Adipose tissue (tissue), 3 donors: Measurements from ENCODE around the gene APOL5. TPM values are rescaled to one million over a fixed set of nuclear protein-coding genes. Genes with fewer than 3 reads are reported as not detected.

Experiments
- H3K27ac ChIP-seq: one replicate; pipeline ENCODE4 v1.5.1; 2013; ENCODE audit warnings: low read depth, low read length
- WGBS, 3 donors: extraction: QIAGEN DNeasy Blood & Tissue Kit; methylation state at CpG; one replicate each; pipeline ENCODE4 v1.1.7; 2013; 5-methylcytosine and 5-hydroxymethylcytosine counted together
- polyA plus RNA-seq, 3 donors: library from polyadenylated mRNA; stranded (reverse); fragments of 200-250 nt; gene quantifications; one replicate each; pipeline ENCODE4 v1.2.3, GENCODE V29; 2013
- donor health status: healthy with polysubstance abuse.
- donor health status: Bipolar disorder and iron deficiency.
- donor health status: healthy.

The APOL5 gene
- polyA plus RNA-seq, 3 donors: 0.04 TPM; not detected in 2

DNA sequence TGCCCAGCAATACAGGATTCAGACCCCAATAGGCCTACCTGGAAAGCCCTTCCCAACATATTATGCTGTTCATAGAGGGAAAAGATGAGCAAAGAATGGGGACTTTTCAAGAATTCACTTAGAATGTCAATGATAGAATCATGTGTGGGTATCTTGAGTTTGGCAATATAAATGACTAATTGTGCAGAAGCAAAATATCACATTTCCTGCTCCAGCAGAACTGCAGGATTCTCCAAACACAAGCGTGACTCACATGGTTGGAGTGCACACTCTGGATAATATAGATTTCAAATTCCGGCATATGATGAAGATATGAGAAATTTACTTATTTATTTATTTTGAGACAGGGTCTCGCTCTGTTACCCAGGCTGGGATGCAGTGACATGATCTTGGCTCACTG lies 12.5 kb upstream of the APOL5 start:
- H3K27ac ChIP-seq: no peak overlapping the region
- WGBS, 3 donors: 91 to 98% (median 94%) methylated on average over 3 of the region's 3 CpGs

DNA sequence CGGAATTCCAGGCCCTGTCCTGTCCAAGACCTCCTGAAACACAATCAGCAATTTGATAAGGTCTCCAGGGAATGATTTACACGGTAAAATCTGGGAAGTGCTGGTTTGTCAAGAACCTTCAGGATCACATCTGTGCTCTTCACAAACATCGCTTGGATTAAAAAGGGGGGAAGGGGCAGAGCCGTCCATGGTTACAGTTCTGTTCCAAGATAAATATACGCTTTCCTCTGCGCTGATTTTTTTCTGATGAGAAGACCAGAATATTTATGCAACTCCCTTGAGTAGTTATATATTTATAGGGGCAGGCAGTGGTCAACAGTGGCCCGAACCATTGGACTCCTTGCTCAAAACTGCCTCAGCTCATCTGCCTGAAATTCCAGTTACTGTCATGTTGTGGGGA lies 9.2 kb upstream of the APOL5 start:
- WGBS, 3 donors: 55 to 68% (median 65%) methylated on average over 7 of the region's 7 CpGs
- no peak overlapping the region for H3K27ac ChIP-seq

DNA sequence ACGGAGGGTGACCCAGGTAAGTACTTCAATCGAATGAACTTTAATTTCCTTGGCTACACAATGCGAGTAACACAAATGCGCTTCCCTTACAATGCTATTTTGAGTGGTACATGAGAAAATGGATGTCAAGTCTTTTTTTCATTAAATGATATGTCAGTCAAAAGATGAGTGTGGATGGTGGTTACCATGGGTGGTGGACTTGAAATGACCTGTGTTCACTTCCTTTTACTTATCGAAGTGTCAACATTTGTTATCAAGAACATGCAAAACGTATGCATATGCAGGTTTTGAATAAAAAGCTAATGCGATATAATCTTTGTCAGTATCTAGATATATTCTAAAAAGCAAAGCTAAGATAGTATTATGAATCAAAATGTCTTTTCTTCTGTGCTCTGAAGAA lies 8.8 kb upstream of the APOL5 start:
- no peak overlapping the region for H3K27ac ChIP-seq
- 71 to 83% (median 80%) methylated on average over 7 of the region's 7 CpGs for WGBS, 3 donors

DNA sequence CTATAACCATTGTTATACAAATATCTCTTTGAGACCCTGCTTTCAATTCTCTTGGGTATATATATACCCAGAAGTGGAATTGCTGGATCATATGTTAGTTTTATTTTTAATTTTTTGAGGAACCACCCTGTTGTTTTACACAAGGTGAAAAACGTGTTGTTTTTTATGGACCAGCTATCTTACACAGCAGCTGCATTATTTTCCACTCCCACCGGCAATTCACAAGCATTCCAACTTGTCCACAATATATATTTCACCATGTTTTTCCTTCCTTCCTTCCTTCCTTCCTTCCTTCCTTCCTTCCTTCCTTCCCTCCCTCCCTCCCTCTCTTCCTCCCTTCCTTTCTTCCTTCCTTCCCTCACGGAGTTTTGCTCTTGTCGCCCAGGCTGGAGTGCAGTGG lies 6.3 kb upstream of the APOL5 start:
- 72 to 90% (median 81%) methylated on average over 4 of the region's 4 CpGs for WGBS, 3 donors
- no peak overlapping the region for H3K27ac ChIP-seq

- H3K27ac ChIP-seq: no peak overlapping the region
- WGBS, 3 donors: 89 to 95% (median 91%) methylated on average over 2 of the region's 2 CpGs
Measured at GRCh38 chr22:35712672-35713071, 5.0 kb upstream of the APOL5 start.

GRCh38 chr22:35719212-35719875 lies 1.7 kb downstream of the APOL5 start:
- H3K27ac ChIP-seq: no peak overlapping the region
- WGBS, 3 donors: 80 to 84% (median 82%) methylated on average over 15 of the region's 15 CpGs

GRCh38 chr22:35721960-35722359 lies 4.3 kb downstream of the APOL5 start:
- no peak overlapping the region for H3K27ac ChIP-seq
- WGBS, 3 donors: 53 to 81% (median 77%) methylated on average over 4 of the region's 4 CpGs

GRCh38 chr22:35725521-35725920 lies 7.8 kb downstream of the APOL5 start:
- 89 to 92% (median 90%) methylated on average over 11 of the region's 11 CpGs for WGBS, 3 donors
- H3K27ac ChIP-seq: no peak overlapping the region

DNA sequence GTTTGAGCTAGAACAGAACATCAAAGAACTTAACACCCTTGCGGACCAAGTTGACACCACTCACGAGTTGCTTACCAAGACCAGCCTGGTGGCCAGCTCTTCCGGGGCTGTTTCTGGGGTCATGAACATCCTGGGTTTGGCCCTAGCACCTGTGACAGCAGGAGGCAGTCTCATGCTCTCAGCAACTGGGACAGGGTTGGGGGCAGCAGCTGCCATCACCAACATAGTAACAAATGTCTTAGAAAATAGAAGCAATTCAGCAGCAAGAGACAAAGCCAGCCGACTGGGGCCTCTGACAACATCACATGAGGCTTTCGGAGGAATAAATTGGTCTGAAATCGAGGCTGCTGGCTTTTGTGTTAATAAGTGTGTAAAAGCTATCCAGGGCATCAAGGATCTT lies 8.7 kb downstream of the APOL5 start:
- 88% methylated on average over 6 of the region's 6 CpGs for WGBS, 3 donors
- no peak overlapping the region for H3K27ac ChIP-seq

DNA sequence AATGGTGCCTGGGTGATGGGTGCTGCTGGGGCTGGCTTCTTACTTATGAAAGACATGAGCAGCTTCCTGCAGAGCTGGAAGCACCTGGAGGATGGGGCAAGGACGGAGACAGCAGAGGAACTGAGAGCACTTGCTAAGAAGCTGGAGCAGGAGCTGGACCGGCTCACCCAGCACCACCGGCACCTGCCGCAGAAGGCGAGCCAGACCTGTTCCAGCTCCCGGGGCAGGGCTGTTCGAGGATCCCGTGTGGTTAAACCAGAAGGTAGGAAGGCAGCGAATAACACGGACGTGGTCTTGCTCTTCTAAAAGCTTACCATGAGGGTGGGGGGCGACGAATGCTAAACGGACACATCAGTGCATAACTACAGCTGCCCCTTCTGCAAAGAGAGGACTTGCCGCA lies 9.3 kb downstream of the APOL5 start:
- WGBS, 3 donors: 78 to 89% (median 84%) methylated on average over 15 of the region's 15 CpGs
- no peak overlapping the region for H3K27ac ChIP-seq

DNA sequence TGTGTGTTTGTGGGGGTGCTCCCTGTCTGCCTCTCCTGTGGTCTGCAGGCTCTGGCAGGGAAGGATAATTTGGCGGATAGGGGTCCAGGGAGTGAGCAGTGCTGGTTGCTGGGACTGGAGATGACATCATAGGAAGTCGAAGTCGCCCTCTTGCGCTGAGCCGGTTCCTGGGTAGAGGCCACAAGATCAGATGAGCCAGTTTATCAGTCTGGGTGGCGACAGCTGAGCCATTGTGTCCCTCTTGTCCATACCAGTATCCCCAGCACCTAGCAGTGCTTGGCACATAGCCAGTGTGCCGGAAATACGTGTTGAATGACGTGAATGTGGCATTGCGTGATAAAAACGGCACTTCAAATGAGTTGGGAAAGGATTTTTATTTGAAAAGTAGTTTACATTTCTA lies 9.8 kb downstream of the APOL5 start:
- 78 to 83% (median 80%) methylated on average over 11 of the region's 11 CpGs for WGBS, 3 donors
- H3K27ac ChIP-seq: no peak overlapping the region

GRCh38 chr22:35728639-35729308 lies 11.1 kb downstream of the APOL5 start:
- WGBS, 3 donors: 69 to 86% (median 85%) methylated on average over 12 of the region's 12 CpGs
- no peak overlapping the region for H3K27ac ChIP-seq

DNA sequence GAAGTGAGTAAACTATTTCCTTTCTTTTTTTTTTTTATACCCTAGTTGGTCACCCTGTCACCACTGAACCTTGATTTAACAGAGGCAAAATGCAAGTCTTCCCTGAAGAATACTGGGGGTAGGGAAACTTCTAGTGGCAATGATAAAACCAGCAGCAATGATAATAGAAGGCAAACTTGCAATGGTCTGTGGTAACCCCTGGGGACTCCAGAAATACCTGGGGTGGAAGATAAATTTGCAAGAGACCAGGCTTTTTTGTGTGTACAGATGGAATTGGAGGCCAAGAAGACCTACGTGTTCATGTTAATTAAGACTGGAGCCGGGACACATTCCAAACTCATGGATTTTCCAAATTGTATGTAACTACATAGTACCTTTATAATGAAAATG lies 11.6 kb downstream of the APOL5 start:
- WGBS, 3 donors: 94 to 96% (median 94%) methylated on average over 2 of the region's 2 CpGs
- no peak overlapping the region for H3K27ac ChIP-seq

DNA sequence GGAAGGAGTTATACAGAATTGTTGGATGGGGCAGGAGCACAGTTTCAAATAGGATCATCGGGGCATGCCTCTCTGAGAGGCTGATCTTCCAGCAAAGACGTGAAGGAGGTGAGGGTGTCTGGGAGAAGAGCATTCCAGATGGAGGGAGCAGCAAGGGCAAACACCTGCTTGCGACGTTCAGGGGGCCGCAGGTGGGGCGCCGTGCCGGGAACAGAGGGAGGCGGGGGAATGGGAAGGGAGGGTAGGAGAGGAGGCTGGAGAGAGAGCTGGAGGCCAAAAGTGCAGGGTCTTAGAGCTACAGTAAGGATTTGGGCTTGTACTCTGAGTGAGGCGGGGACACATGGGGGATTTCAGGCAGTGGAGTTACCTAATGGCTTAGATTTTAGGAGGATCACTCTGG lies 13.6 kb downstream of the APOL5 start:
- H3K27ac ChIP-seq: no peak overlapping the region
- WGBS, 3 donors: 80 to 88% (median 82%) methylated on average over 10 of the region's 10 CpGs

DNA sequence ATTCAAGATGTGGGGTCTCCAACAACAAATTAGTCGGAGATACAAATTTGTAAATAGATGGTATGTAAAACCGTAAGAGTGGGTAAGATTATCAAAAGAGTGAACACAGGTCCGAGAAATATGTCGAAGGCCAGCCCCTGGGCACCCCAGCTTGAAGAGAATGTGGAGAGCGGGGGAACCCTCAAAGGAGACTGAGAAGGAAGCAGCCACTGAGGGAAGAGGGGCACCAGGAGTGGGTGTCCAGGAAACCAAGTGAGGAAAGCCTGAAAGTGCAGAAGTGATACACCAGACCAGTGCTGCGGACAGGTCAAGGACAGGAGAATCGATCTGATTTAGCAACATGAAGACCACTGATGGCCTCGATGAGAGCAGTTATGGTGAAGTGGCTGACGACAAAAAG lies 14.4 kb downstream of the APOL5 start:
- WGBS, 3 donors: 95 to 98% (median 96%) methylated on average over 9 of the region's 9 CpGs

DNA sequence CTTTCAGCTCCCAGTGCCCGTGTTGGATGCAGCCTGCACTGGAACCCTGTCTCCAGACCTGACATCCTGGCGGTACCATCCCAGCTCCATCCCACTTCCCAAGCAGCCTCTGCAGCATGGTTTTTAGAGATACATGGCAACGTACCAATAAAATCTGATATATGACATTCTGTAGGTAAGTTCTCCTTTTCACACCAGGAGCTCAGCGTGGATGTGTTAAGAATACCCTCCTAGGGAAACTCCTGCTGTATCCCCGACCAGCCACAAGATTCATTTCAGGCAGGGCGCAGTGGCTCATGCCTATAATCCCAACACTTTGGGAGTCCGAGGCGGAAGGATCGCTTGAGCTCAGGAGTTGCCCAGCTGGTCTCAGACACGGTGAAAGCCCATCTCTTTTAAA lies 15.4 kb downstream of the APOL5 start:
- 90 to 92% (median 91%) methylated on average over 10 of the region's 10 CpGs for WGBS, 3 donors
- H3K27ac ChIP-seq: no peak overlapping the region

More for the DNA sequence above, 14.4 kb downstream of the APOL5 start:
- no peak overlapping the region for H3K27ac ChIP-seq

DNA sequence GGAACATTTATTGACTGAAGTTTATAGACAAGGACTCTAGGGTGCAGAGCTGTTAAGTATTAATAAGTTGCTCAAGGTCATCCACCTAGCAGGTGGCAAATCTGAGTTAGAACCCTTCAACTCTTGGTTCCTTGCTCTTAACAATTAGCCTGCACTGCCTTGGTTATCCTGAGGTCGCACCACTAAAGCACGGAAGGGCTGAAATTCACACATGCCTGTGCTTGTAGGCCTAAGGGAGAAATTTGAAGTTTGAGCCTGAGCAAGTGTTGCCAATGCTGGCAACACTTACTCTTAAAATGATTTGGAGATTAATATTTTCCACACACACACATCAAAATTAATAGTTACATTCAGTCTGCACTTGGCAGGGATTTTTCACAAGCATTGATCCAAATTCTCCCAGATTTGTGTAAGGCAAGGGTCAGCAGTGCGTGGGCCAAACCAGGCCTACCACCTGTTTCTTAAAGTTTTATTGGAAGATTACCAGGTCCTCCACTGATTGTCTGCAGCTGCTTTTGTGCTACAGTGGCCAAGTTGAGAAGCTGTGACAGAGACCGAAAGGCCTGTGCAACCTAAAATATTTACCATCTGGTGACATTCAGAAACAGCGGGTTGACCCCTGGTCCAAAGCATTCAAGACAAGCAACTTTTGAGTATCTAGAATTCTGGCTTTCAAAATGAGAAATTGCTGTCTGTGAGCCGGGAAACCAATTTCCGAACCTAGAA lies 16.3 kb downstream of the APOL5 start:
- H3K27ac ChIP-seq: no peak overlapping the region
- WGBS, 3 donors: 28 to 73% (median 63%) methylated on average over 7 of the region's 7 CpGs

- H3K27ac ChIP-seq: no peak overlapping the region
- WGBS, 3 donors: 77 to 83% (median 81%) methylated on average over 7 of the region's 7 CpGs
Measured at GRCh38 chr22:35734517-35734827, 16.8 kb downstream of the APOL5 start.

DNA sequence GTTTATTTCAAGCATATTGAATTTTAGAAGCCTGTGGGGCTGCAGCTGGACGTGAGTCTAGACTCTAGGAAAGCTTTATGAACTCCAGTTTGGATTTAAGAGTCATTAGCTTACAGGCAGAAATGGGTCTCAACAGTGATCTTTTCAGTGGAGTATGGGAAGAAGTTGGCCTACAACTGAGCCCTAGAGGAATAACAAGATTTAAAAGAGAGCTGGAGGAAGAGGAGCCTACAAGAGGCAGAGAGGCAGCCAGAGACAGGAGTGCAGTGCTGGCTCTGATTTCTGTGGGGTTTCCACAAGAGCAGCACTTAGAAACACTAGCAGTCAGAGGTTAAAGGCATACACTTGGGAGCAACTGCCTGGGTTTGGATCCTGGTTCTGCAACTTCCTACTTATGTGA lies 17.9 kb downstream of the APOL5 start:
- 56 to 93% (median 69%) methylated on average over 1 of the region's 1 CpG for WGBS, 3 donors

GRCh38 chr22:35736166-35736565 lies 18.5 kb downstream of the APOL5 start:
- 91 to 97% (median 95%) methylated on average over 5 of the region's 5 CpGs for WGBS, 3 donors
- no peak overlapping the region for H3K27ac ChIP-seq

More for the DNA sequence above, 17.9 kb downstream of the APOL5 start:
- no peak overlapping the region for H3K27ac ChIP-seq
